ENCODE measurements around the gene PRPSAP1. TPM values are rescaled to one million over a fixed set of nuclear protein-coding genes. Genes with fewer than 3 reads are reported as not detected.

PRPSAP1 gene
- total and polyA plus RNA-seq, 2 of the 8 experiments (the other 6 are each of a cell fraction or from before 2014, with no cell fraction given), result 32.0 to 54.2 TPM

DNA sequence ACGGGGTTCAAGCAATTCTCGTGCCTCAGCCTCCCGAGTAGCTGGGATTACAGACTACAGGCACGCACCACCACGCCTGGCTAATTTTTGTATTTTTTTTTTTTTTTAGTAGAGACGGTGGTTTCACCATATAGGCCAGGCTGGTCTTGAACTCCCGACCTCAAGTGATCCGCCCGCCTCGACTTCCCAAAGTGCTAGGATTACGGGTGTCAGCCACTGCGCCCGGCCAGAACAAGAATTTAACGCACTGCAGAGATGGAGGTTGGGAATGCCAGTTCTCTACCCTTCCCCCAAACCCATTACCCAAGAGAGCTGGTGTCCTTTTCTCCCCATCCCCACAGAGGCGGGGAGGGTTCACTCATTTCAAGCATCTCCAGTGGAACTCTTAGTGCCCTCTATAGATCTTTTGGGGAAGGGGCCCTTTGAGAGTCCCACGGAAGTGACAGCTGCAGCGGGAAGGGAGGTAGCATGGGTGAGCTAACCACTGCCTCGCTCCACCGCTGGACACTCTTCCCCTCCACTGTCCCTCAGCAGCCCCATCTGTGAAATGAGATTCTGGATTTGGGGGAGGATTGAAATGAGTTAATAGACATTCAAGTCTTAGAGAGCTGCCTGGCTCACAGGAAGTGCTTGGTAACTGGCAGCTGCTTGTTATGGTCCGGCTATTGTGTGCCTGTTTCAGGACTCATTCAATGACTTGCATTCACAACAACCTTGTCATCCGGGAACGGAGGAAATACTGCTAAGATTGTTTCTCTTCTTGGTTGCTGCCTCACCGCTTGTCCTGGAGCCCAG lies 92.1 kb downstream of the PRPSAP1 start:
- Histone ChIP-seq H3K79me1 (ENCODE audit: low read depth, low read length) (no peaks in the 10 kb centered on the region), H3K4me3 (ENCODE audit: extremely low read depth in 1 of 4, insufficient read depth in 2 of 4, low read depth in 3 of 4, low read length in 4 of 4) (no peak overlapping the region), H3K4ac (replicated peaks; ENCODE audit: insufficient read length, low read depth, low read length) (no peak overlapping the region), H3K23ac (ENCODE audit: insufficient read length) (no peak overlapping the region), H2AFZ (ENCODE audit: low read length) (0 out of 2 replicates have a peak overlapping the region, but pooled peaks have one; percentile 45), H3K4me1 (replicated peaks in 1 of 4; ENCODE audit: control insufficient read depth in 3 of 4, insufficient read depth in 4 of 4, low read length in 3 of 4) (peaks cover 0 to 3% (median under 1%) of the 10 kb centered on the region in 4 experiments; a peak in 5 of 7 replicates), H2AK5ac (ENCODE audit: low read depth, low read length) (no peak overlapping the region), H3K9me3 (ENCODE audit: insufficient read depth in 2 of 2, low read depth in 1 of 2, low read length in 1 of 2) (no peaks in the 10 kb centered on the region; a peak in 1 of 4 replicates), H4K91ac (replicated peaks; ENCODE audit: insufficient read length, low read length) (no peak overlapping the region), H4K8ac (ENCODE audit: extremely low read depth, insufficient read depth, low read length) (no peak overlapping the region), H2BK15ac (ENCODE audit: low read length) (no peak overlapping the region), H3K79me2 (ENCODE audit: control insufficient read depth in 1 of 2, insufficient read depth in 2 of 2, low read length in 2 of 2) (peaks cover 0 to 5% of the 10 kb centered on the region in 2 experiments; a peak in 3 of 4 replicates), H3K36me3 (ENCODE audit: control insufficient read depth in 2 of 4, insufficient read depth in 4 of 4, low read length in 3 of 4) (no peaks in the 10 kb centered on the region), H3K27me3 (replicated peaks in 1 of 4; ENCODE audit: control insufficient read depth in 3 of 4, extremely low read depth in 1 of 4, insufficient read depth in 3 of 4, low read length in 3 of 4) (no peaks in the 10 kb centered on the region; a peak in 1 of 7 replicates), H3K18ac (ENCODE audit: extremely low read depth, low read length) (no peak overlapping the region), H2BK120ac (replicated peaks; ENCODE audit: low read depth, low read length) (no peak overlapping the region), H3K14ac (ENCODE audit: insufficient read length) (no peak overlapping the region), H2BK20ac (ENCODE audit: low read length) (no peak overlapping the region), H2BK12ac (ENCODE audit: low read depth, low read length) (peak overlapping the region; percentile 87; the same call in 1 of the 2 replicates), H3K9ac (replicated peaks in 1 of 4; ENCODE audit: extremely low read depth in 1 of 4, low read depth in 3 of 4, low read length in 3 of 4) (no peak overlapping the region), H3K27ac (ENCODE audit: low read depth, low read length) (no peak overlapping the region), H3K4me2 (ENCODE audit: insufficient read depth in 1 of 2, low read depth in 2 of 2, low read length in 2 of 2) (no peak overlapping the region), H2BK5ac (ENCODE audit: low read depth, low read length) (no peak overlapping the region), H3K23me2 (ENCODE audit: low read depth, low read length) (no peaks in the 10 kb centered on the region), H4K20me1 (replicated peaks in 1 of 2; ENCODE audit: control insufficient read depth in 1 of 2, insufficient read depth in 2 of 2, low read length in 2 of 2) (no peaks in the 10 kb centered on the region), H3K56ac (replicated peaks; ENCODE audit: insufficient read length, low read depth, low read length) (no peak overlapping the region), H4K5ac (ENCODE audit: insufficient read length, low read depth, low read length) (no peak overlapping the region)
- CTCF ChIA-PET (ENCODE audit: partially characterized antibody), result interaction anchor here (0.6 to 6.2 kb wide), 14 partner anchors 12 to 244 kb away, joined by 3 to 49 read pairs (median 4); no protein-coding TSS in a partner anchor
- WGBS, 2 experiments (ENCODE audit: extremely low coverage in 1 of 2, insufficient coverage in 1 of 2, insufficient read length in 1 of 2, insufficient replicate concordance in 2 of 2, low coverage in 1 of 2, low lambda C conversion rate in 2 of 2, missing lambda C conversion rate in 1 of 2), result 91% methylated on average over 12 of the region's 23 CpGs; no CpG with 5 or more reads in 1 of the 2 experiments
- FAIRE-seq, result no peak
- TF ChIP-seq SUZ12 (IDR thresholded peaks at IDR 0.05; ENCODE audit: low read length) (no peak), NRF1 (IDR thresholded peaks at IDR 0.05; ENCODE audit: low read depth, low read length) (no peak), EP300 (IDR thresholded peaks at IDR 0.05; ENCODE audit: borderline replicate concordance in 1 of 2, low read depth in 2 of 2, low read length in 2 of 2) (no peak), SP2 (IDR thresholded peaks at IDR 0.05; ENCODE audit: low read length) (no peak), CBX8 (IDR thresholded peaks at IDR 0.05; ENCODE audit: borderline replicate concordance, low read depth, low read length) (no peak), SIRT6 (IDR thresholded peaks at IDR 0.05; ENCODE audit: low read length) (no peak), BACH1 (IDR thresholded peaks at IDR 0.05; ENCODE audit: low read length) (no peak), SP1 (IDR thresholded peaks at IDR 0.05; ENCODE audit: low read depth, low read length) (no peak), KDM4A (IDR thresholded peaks at IDR 0.05; ENCODE audit: low read depth, low read length, severe bottlenecking) (no peak), TBP (IDR thresholded peaks at IDR 0.05; ENCODE audit: low read depth, low read length) (no peak)
- TF ChIP-seq, protein P1, sequence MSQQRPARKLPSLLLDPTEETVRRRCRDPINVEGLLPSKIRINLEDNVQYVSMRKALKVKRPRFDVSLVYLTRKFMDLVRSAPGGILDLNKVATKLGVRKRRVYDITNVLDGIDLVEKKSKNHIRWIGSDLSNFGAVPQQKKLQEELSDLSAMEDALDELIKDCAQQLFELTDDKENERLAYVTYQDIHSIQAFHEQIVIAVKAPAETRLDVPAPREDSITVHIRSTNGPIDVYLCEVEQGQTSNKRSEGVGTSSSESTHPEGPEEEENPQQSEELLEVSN (IDR thresholded peaks at IDR 0.05), result no peak
- POLR2A ChIA-PET (ENCODE audit: partially characterized antibody), result interaction anchor here (0.8 to 2.1 kb wide), 3 partner anchors 10 to 159 kb away, joined by 3 to 5 read pairs (median 5); no protein-coding TSS in a partner anchor
- no peak for DNase-seq (ENCODE audit: low read depth in 1 of 2, low spot score in 2 of 2)
